Stomach (tissue), 4 donors: ENCODE results near the gene TRIM63.

Source experiments
- CTCF ChIP-seq, 7 experiments: fragments of 450-650 bp in 4 of 7; fragments of 200-600 bp in 3 of 7; sonication (generic) in 3 of 7; IDR thresholded peaks; one replicate each; pipeline ENCODE4 v1.5.1; 2016 to 2019; ENCODE audit warnings: antibody characterized with exemption in 7 of 7, control low read depth in 2 of 7, mild to moderate bottlenecking in 1 of 7
- EP300 ChIP-seq: sonication (generic); formaldehyde crosslinking; IDR thresholded peaks from one replicate; pipeline ENCODE4 v1.6.1; 2017; ENCODE audit warnings: antibody characterized with exemption
- POLR2A ChIP-seq, 4 donors: fragments of 450-650 bp; IDR thresholded peaks; one replicate each; pipeline ENCODE4 v1.6.1; 2016; ENCODE audit warnings: antibody characterized with exemption in 4 of 4, control low read depth in 2 of 4, mild to moderate bottlenecking in 1 of 4, moderate library complexity in 1 of 4
- POLR2AphosphoS5 ChIP-seq, 3 donors: sonication (generic); formaldehyde crosslinking; IDR thresholded peaks; one replicate each; pipeline ENCODE4 v1.6.1; 2016; ENCODE audit warnings: antibody characterized with exemption in 3 of 3

GRCh38 chr1:26009796-26010447, 57.5 kb downstream of the TRIM63 start:
- TF ChIP-seq CTCF (IDR thresholded peaks at IDR 0.05) = no peak
- no peak for TF ChIP-seq POLR2A (IDR thresholded peaks at IDR 0.05)
- no peak for TF ChIP-seq POLR2AphosphoS5 (IDR thresholded peaks at IDR 0.05)
- no peak for TF ChIP-seq EP300
